Iris pigment epithelial cell (primary cell): Measurements from ENCODE around the gene PDGFC.
A peak's percentile ranks its signal among the peaks of the same experiment; 100 is the strongest.
"Not testable (repeated sequence)": the region's sequence is repeated elsewhere in the genome, so short reads cannot be mapped to it uniquely, and the experiment has no call there.

ENCODE experiments used
- DNase-seq: peaks from one replicate; pipeline ENCODE4 v3.0.0-alpha.2; 2011; ENCODE audit warnings: low read depth

Gene PDGFC

DNA sequence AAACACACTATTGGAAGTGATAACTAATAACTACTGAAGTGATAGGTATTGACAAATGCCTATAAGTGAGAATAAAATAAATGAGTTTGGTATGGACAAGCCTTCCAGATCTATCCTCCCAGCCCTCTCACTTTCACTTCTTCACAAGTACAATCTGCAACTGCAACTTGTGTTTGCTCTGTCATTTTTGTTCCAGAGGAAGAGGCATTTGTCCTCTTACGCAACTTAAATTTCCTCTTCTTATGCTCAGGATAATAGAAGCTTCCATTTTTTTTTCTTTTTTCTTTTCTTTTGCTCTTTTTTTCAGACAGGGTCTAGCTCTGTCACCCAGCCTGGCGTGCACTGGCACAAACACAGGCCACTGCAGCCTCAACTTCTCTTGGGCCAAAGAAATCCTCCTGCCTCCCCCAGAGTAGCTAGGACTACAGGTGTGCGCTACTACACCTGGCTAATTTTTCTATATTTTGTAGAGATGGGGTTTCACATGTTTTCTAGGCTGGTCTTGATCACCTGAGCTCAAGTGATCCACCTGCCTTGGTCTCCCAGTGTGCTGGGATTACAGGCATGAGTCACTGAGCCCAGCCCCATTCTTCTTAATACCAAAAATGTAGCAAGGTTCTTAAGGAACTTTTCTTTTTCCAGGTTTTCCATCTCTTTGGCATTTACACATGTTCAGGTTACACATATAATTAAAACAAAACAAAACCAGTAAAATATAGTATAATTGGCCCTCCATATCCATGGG lies 73.1 kb downstream of the PDGFC start:
- peak; percentile 63 for DNase-seq

DNA sequence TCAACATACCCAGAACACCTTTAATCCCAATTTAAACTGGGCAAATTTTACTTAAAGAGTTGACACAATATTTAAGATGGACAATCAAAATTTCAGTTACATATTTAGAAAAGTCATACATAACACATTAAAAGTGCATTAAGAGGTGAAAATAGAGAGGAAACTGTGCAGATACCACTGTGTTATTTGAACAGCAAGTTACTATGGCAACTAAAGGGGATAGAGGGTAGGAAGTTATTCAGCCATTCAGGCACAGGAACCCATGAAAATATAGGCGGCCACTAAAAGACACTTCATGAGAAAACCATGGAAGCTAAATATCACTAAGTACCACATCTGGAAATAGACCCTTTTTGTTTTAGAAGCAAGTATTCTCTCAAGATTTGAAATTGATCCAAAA lies 75.1 kb downstream of the PDGFC start:
- DNase-seq = no peak

DNA sequence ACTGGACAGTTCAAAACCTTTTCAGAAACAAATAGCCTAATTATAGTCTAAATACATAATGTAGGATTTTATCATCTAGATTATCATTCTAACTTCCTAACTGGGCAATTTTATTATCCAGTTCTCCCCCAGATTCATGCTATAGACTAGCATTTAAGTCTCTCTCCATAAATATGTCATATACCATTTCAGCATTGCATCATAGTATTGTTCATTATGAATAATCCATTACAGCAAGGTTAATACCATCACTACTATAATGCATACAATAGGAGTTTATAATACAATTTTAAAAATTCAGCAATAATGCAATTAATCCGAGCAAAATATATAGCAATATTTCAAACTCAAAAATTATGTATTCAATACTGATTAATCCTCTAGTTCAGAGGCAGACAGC lies 77.4 kb downstream of the PDGFC start:
- no peak for DNase-seq

DNA sequence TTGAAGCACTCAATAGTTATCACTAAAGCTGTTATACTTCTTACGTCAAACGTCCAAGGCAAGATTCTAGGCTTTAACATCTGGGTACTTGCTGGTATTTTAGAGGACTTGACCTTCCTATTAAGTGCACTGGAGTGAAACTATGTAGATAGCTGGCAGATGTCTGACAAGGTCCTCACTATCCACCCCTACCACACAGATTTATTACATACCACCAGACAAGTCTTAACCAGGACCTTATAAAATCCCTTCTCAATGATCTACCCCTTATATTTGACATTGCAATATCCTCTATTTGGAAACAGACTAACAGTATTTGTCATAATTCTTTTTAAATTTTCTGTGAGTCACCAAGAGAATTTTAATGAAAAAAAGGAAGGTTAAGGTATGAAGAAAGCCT lies 78.8 kb downstream of the PDGFC start:
- no peak for DNase-seq

- peak; percentile 94 for DNase-seq
These were observed 81.7 kb downstream of the PDGFC start for GRCh38 chr4:156889616-156890594.

DNA sequence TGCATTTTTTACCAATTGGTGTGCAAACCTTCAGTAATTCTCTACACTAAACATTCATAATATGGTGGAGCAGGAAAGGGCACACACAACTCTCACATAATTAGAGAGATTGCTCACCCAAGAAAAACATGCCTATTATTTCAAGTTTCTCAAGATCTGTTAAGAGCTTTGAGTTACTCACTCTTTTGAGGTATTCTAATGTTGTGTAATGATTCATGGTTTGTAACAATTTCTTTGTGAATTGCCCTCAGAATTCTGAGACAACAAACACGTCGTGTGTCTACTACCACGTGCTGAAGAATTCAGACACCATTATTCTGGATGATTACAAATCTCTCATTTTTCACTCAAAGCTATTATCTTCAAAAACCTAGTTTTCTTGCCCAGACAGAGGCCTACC lies 82.8 kb downstream of the PDGFC start:
- peak; percentile 93 for DNase-seq

GRCh38 chr4:156886481-156886880 lies 85.1 kb downstream of the PDGFC start:
- no peak for DNase-seq

- no peak for DNase-seq
These were observed 86.2 kb downstream of the PDGFC start for GRCh38 chr4:156885374-156885773.

- DNase-seq = no peak
These were observed 87.4 kb downstream of the PDGFC start for GRCh38 chr4:156884183-156884582.

- no peak for DNase-seq
These were observed 95.9 kb downstream of the PDGFC start for GRCh38 chr4:156875704-156876103.

GRCh38 chr4:156875055-156875454 lies 96.5 kb downstream of the PDGFC start:
- no peak for DNase-seq

DNA sequence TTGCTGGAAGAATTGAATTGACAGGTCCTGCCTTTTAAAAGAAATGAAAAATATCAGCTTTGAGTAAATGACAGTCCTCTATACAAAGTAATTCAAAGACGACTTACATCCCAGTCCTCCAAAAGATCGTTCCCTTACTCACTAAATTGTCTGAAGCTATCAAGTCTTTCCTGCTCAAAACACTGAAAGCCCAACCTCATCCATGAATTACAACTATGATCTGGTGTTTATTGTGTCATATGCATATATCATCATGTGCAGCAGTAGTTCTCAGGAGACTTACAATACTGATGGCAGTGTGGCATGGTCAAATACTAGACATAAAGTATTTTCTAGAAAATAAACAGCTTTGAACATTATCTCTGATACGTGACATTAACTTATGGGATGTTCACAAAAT lies 97.8 kb downstream of the PDGFC start:
- DNase-seq = no peak

DNA sequence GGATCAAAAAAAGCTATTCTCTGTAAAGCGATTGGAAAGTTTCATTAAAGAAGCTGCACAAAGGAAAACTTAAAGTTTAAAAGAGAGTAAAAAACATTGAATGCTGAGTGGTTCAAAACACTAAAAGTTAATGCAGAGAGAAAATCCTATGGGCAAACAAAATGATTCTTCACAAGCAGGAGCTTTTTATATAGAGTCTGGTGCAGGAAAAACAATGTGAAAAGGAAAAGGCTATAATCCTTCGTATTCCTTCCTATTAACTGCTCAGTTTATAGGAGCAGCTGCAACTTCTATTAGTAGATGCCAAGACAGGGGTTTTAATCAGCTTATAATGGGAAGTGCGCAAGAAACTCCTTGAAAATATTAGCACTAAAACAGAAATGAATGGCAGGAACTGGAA lies 100.7 kb downstream of the PDGFC start:
- DNase-seq = no peak

DNA sequence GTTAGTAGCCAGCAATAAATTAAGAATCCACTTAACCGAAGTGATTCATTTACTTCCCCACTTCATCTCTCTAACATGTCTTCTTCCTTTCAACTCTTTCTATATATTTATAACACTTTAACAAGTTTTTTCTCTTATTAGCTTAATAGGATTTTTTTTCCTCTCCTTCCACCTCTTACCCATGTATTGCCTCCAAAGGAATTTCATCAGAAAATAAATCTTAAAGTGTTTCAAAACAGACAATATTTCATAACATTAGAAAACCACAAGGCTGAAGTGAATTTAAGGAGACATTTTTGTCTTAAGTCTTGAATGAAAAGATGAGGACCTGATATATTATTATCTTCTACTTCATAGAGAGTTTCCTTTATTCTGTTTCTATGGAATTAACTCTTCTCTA lies 101.5 kb downstream of the PDGFC start:
- peak; percentile 67 for DNase-seq

DNA sequence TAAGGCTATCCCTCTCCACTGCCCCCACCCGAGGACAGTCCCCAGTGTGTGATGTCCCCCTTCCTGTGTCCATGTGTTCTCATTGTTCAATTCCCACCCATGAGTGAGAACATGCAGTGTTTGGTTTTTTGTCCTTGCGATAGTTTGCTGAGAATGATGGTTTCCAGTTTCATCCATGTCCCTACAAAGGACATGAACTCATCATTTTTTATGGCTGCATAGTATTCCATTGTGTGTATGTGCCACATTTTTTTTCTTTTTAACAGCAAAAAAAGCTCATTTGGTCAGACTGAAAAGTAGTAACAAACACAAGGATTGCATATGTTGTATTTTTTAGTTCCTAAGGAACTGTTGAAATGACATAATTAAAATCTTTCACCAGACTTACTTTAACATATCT lies 105.5 kb downstream of the PDGFC start:
- DNase-seq = not testable (repeated sequence)

GRCh38 chr4:156865451-156865850 lies 106.1 kb downstream of the PDGFC start:
- no peak for DNase-seq

GRCh38 chr4:156858071-156858470 lies 113.5 kb downstream of the PDGFC start:
- no peak for DNase-seq

DNA sequence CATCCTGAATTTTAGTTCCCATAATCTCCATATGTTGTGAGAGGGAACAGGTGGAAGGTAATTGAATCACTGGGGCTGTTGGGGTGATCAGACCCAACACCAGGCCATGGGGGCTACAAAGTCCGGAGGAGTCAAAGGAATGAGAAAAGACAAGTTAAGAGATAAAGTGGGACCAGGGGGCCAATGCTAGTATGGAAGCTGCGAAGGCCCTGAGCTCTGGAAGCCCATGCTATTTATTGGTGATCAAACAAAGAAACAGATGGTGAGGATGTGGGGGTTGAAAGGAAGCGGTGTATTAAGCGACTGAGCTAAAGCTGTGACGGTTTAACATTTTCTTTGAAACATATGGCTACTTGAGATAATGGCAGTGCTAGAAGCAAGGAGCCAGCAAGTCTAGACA lies 132.8 kb downstream of the PDGFC start:
- peak; percentile 31 for DNase-seq

- DNase-seq = no peak
These were observed 133.8 kb downstream of the PDGFC start for GRCh38 chr4:156837625-156838345.

GRCh38 chr4:156832886-156833285 lies 138.7 kb downstream of the PDGFC start:
- peak; percentile 63 for DNase-seq

- peak; percentile 58 for DNase-seq
These were observed 141.2 kb downstream of the PDGFC start for GRCh38 chr4:156830351-156830750.

DNA sequence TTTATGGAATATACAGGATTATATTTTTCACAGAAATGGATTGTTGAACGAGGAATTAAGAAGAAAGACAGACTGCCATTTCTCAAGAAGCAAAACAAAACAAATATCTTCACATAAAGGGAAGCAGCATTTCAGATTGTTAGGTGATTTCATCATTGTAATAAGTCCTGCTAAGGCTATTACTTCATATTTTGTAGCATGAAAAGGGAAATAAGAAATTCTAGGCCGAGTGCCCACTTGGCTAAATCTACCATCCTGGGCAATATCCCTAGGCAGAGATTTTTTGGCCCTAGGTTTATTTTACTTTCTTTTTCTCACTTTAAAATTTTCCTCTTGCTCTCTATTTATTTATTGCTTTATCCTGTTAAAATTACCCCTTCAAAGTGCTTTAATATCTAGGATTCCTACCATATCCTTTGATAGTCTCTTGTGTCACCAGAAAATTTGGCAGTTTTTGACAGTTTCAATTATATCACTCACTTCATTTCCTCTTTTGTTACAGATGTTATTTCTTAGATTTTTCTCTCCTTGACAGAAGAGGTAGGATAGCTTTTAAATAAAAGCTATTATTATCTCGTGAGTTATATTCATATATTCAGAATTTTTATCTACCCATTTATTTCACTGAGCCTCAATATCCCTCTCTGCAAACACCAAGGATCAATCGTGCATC lies 142.3 kb downstream of the PDGFC start:
- peak; percentile 69 for DNase-seq
